Gastroesophageal sphincter (tissue), 3 donors: ENCODE results near the gene BRPF3.

ENCODE experiments used
- CTCF ChIP-seq, 4 experiments: fragments of 200-600 bp in 2 of 4; fragments of 450-650 bp in 2 of 4; sonication (generic) in 1 of 4; IDR thresholded peaks; one replicate each; pipeline ENCODE4 v1.5.1; 2017 to 2019; ENCODE audit warnings: antibody characterized with exemption in 4 of 4, mild to moderate bottlenecking in 2 of 4, moderate library complexity in 2 of 4
- POLR2A ChIP-seq, 2 donors: fragments of 450-650 bp; IDR thresholded peaks; one replicate each; pipeline ENCODE4 v1.6.1; 2017; ENCODE audit warnings: antibody characterized with exemption in 2 of 2, mild to moderate bottlenecking in 2 of 2, moderate library complexity in 1 of 2
- POLR2AphosphoS5 ChIP-seq: sonication (generic); formaldehyde crosslinking; IDR thresholded peaks from one replicate; pipeline ENCODE4 v1.6.1; 2017; ENCODE audit warnings: antibody characterized with exemption

GRCh38 chr6:36195471-36196112 lies 952 bp upstream of the BRPF3 start:
- no peak for TF ChIP-seq CTCF (IDR thresholded peaks at IDR 0.05)
- no peak for TF ChIP-seq POLR2AphosphoS5
- no peak for TF ChIP-seq POLR2A (IDR thresholded peaks at IDR 0.05)
